CD4-positive, alpha-beta T cell treated with Interleukin-15 for 1 hour (primary cell): ENCODE data around the gene CAPZB.
A peak's percentile ranks its signal among the peaks of the same experiment; 100 is the strongest.

Source experiments
- DNase-seq: peaks from one replicate; pipeline ENCODE4 v3.0.0-alpha.2; 2020

The CAPZB gene

DNA sequence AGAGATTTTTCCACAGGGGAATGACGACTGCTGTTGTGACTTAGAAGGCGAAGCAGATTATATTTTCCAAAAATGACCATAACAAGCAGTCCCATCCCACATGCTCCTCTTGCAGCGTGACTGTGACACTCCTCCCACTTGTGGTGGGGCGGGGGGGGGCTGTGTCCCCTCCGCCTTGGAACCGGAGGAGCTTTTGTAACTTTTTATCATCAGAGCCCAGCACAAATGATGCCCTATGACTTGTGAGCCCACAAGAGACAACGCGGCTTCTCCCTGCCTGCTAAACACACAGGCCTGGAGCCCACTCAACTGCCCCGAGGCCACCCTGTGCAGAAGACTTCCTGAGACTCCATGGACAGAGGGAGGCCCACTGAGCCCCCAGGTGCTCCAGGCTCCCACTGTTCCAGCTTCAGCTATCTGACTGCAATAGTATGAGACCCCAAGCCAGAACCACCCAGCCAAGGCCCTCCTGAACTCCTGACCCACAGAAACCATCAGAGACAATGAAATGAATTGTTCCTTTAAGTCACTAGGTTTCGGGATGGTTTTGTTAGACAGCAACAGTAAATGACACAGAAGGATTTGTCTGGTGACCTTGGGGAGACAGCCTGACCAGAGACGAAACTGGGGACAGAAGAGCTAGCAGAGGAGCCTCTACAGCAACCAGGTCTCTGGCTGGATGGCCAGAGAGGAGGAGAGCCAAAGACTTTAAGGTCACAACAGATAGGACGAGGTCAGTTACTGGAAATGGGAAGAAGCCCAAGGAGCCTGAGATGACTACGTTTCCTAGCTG lies 58.8 kb downstream of the CAPZB start:
- no peak for DNase-seq

DNA sequence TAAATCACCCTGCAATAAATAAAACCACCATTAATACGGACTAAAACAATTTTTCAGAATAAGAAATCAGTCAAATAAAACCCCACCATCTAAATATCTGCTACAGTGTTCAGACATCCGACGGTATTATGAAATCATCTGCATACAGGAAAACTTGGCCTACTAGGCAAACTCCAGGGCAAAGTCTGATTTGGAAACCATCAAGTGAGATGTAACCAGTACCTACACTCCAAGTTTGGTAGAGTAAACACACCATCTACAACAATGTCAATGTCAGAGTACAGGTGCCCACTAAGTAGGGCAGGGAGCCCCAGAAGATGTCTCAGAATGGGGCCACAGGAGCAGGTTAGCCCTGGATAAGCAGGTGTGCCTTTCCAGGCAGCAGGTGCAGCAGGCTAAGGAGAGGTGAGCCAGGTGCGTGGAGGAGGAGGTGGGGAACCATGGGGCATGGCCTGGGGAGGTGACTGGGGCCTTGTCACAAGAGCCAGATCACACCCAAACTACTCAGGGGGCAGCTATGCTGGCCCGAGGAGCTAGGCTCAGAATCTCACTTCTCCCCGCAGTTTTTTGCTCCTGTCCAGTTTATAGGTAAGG lies 59.6 kb downstream of the CAPZB start:
- no peak for DNase-seq

DNA sequence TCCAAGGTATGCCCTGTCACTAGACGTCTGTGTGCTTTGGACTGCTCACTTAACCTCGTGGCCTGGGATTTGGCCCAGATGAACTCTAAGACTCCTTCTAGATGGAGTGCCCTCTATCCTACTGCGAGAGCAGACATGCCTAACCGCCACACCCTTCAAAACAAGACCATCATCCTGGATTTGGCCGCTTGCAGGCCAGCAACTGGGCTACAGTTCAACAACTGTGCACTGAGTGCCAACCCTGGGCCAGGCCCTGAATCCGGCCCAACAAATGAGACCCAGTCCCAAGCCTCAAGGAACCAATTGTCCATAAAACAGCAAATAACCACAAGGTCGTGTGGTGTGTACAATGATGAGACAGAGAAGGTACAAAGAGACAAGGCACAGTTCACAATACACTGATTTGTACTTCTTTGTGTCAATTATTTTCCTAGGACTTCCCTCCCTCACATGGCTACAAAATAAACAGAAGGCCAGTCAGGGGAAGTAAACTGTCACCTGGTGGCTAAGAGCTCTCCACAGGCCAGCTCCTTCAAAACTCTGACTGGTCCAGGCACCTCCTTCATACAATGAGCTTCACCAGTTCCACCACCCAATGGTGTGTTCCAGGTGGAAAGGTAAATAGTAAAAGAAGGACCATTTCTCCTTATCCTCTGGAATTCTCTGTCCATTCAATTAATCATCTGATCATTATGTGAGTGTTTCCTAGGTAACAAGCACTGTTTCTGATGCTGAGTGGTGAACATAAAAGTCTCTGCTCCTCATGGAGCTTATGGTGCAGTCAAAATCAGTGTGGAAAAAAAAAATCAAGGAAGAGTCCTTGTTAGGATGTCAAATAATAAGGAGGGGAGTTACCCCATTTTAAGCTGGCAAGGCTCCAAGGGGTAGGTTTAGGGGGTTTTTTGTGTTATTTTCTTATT lies 60.4 kb downstream of the CAPZB start:
- DNase-seq: no peak

DNA sequence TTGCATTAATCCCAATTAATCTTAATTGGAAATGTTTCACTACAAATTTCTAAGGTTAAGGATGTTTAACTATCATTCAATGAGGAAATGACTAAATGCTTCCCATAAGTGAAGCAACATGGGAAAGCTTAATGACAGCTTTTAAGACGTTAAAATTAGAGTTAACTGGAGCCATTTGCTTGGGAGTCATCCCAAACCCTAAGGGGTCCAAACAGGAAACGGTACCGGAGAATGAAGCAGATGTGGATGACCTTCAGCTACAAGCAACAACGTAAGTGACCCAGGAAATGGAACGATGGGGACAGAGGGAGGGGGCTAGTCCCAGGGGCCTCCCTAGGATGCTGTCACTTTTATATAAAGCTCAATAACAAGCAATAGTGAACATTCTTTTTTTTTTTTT lies 62.2 kb downstream of the CAPZB start:
- DNase-seq: no peak

DNA sequence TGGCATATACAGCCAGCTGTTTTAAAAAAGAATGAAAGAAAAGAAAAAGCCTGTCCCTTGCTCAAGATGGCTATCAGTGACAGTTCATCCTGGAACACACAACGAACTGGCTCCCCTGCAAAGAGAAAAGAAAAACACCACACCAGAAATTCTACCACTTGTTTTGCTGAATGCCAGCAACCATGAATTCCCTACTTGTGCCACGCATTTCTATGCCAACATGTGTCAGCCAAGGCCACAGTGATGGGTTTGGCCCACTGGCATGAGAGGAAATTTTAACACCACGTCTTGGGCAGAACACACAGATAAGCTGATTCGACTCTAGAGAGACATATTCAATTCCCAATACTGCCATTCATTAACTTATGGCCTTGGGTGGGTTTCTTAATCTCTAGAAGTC lies 64.0 kb downstream of the CAPZB start:
- no peak for DNase-seq

DNA sequence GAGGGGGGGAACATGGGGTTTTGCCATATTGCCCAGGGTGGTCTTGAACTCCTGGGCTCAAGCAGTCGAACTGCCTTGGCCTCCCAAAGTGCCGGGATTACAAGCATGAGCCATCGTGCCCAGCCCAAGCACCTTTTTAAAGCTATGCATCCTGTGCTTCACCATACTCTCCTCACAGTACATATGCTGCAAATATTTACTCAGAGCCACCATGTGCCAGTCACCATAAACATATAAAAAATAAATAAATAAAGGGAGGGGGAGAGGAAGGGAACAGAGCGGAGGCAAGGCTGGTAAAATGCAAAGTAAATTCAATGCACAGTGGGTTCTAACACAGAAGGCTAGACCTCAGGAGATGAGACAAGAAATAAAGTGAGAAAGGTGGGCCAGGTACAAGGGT lies 64.7 kb downstream of the CAPZB start:
- no peak for DNase-seq

DNA sequence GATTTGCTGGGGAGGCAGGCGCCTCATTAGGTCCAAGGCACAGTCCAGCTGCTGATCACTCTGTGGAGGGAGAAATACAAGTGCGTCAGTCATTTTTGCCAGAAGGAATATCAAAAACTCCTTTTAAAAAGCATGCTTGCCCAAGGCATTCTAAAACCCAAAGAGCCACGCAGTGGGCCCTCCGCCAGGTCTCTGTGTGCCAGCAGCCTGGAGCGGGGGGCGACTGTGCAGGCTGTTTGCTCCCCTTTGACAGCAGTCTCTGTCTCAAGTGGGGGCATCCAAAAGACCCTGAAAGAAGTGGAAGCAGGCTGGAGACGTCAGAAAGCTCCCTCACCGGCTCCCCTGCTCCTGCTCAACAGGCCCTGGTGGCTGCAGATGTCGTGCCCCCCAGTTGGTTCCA lies 65.6 kb downstream of the CAPZB start:
- DNase-seq: no peak

DNA sequence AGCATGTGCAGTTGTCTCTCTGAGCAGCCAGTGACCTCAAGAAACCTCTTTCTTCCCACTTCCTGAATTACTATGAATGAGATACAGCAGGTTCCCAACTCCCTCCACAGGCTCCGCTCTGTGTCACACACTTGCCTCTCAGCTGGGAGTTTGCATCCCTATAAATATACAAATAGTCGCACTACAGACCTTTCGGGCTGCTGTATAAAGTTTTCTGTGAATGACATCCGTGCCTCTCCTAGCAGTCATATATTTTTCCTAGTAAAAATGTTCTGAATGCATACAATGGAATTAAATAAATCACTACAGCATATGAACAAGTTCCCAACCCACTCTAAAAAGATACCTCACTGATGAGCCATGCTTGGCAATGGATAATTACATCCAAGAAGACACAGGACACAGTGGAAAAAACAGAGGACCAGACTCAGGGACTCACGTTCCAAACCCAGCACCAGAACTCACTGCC lies 66.8 kb downstream of the CAPZB start:
- DNase-seq: no peak

DNA sequence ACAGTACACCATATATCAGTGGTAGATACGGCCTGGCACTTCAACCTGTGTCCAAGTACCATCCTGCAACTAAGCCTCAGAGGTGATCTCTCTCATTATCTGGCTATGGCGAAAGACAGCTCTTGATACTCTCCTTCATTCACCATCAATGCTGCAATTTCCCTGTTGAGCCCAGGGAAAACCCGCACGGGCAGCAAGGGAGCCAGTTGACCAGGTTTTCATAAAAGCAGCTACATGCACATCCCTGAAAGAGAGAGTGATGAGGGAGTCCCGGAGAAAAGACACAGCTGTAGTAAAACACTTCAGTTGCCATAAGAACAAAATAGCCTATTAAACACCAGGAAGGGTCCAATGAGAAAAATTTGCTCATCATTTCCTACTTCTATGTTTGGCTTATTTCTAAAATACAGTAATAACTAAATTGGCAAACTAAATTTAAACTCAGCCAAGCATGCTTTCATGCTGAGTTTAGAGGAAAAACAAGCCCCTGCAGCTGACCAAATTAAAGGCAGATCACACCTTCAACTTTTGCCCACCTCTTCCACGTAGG lies 68.3 kb downstream of the CAPZB start:
- no peak for DNase-seq

DNA sequence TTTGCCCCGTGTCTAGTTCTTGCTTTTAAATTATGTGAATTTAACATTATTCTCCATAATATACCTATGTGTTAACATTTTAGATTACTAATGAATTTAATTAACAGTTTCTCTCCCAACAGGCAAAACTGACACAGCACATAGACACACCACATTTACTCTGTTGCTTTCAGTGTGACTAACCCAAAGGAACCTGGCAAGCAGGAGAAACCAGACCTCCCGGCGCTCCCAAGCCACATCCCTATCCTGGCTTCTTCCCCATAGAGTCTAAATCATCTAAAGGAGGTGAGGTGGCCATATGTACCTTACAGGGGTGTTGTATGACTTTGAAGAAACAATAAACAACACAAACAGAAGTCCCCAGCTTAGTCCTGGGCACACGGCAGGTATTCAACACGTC lies 69.2 kb downstream of the CAPZB start:
- DNase-seq: no peak

DNA sequence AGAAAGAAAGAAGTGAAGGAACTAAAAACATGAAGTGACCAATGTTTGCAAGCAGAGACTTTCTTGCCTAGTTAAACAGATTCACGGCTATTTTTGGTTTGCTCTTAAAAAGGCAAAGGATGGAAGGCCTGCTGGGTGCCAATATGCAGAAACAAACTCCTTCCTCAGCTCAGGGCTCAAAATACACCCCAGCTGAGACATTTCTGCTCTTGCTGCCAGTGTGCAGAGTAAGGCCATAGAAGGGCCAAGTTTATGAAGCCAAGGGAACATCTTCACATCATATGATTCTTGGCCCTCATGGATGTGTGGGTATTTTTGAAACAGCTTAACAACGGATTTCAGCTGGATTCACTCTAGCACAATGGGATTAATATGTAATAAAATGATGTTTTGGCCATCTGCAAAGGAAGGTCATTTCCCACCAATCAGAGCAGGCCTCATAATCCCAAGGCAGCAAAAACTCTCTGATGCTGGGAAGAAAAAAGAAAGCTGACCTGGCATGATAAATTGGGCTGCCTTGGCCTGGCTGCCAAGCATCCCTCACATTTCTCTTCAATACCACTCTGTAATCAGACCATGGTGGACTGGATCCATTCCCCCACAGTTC lies 70.7 kb downstream of the CAPZB start:
- no peak for DNase-seq

DNA sequence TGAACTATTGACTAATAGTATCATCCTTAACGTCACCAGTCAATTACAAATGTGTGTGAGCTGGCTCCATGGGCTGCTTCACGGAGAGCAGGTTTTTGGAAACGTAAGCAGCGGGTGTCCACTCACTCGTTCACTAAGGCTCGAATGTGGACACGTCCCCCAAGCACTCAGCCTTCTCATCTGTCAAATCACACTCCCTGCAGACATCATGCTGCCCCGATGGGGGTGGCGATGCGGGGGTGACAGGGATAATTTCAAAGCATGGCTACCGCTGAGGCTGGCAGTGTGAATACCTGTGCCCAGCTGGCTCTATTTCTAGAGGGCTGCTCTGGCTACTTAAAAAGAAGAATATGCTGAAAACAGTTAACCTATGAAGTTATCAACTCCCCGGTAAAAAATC lies 71.3 kb downstream of the CAPZB start:
- DNase-seq: no peak

DNA sequence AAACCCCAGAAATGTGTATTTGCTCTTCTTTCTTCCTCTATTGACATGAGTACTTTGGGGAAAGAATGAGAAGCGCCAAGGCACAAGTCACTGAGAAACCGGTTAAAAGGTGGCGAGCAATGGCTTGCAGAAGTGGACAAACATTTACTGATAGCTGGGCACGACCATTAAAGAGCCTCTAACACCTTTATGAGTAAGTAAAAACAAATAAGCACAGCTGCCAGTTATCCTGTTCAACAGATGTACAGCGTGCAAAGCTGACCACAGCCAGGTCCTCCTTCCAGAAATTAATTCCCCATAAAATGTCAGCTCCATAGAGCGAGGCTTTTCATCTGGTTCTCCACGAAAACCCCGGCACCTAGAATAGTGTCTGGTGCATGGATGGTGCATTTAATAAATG lies 72.7 kb downstream of the CAPZB start:
- DNase-seq: no peak

DNA sequence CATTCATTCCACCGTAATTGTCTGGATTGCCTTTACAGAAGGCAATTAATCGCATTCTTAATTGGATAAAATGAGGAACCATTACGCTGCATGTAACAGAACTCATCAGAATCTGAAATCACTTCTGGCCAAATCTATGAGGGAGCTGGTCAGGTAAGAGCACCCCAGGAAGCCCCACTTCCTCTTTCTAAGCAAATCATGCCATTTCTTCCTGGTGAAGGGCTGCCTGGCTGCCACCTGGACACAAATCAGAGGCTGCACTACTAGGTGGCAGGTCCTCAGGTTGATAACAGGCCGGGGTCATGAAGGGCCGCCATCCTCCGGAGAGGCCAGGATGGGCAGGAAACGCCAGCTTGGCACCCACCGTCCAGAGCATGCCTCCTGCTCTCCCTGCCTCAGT lies 73.7 kb downstream of the CAPZB start:
- peak; percentile 32 for DNase-seq

DNA sequence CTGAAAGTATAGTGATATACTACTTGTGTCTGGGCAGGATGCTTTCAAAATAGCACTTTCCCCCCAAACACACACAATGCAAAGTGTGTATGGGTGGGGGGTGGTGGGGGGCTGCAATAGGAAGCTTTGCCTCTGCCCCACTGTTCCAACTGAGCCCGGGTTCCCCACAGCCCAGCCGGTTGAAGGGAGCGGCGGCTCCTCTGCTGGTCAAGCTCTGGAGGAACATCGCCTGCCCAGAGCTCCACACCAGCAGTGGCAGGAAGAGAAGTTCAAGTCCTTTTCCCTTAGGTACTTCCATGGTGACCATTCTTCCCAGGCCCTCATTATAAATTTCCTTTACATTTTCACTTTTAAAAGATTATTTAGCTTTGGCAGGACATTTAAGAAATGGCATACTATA lies 74.9 kb downstream of the CAPZB start:
- DNase-seq: no peak

DNA sequence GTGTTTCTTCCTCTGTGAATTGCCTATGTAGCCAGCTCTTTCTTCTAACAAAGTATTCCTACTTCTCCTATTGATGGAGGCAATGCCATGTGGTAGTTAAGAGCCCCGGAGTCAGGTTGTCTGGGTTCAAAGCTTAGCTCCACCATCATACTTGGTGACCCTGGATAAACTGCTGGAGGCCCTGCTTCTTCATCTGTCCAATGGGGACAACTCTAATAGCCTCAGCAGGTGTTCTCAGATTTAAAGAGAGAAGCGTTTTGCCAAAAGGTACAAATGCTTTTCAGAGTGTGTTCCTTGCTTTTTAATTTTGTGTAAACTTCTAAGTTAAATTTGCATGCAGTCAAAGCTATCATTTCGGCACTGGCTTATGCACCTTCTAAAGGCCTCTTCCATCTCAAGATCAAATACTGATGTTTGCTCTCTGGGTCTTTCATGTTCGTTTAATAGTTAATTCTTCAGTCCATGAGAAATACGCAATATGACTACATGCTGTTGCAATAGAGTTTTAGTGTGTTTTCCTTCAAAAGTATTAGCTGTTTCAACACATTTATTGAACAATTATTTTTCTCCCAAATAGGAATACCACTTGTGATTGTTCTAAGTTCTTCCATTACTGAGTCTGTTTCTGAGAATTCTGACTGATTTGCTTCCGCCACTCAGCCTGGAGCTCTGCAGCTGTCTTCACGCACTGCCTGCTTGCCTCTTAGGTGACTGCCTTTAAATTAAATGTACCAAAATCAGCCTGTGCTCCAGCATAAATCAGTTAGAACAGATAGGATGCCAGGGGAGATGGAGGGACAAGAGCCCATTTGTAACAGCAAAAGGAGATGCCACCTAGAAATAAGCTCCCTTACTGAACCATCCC lies 75.6 kb downstream of the CAPZB start:
- no peak for DNase-seq

DNA sequence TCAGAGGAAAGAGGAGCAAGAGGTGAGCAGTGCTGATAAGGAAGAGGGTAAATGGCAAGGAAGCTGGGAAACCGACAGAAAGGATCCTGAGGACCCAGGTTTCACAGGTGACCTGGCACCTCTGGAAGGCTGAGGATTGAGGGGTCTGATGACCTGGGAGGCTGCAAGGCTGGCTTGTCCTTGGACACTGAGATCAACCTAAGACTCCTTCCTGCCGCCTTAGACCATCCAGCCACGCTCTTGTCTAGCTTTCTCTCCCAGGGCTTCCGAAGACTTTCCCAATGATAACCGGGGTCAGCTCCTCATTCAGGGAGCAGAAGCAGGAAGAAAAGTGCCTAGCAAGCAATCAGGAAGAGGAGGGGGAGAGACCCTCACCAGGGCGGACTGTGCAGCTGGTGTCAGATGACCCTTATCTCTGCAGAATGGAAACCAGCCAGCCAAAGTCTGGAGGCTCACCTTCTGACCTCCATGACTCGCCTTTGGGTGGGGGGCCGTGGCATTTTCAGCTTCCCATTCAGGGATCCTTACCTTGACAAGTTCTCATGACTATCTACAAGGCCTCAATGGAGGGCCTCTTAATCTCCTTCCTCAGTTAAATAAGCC lies 77.7 kb downstream of the CAPZB start:
- no peak for DNase-seq

DNA sequence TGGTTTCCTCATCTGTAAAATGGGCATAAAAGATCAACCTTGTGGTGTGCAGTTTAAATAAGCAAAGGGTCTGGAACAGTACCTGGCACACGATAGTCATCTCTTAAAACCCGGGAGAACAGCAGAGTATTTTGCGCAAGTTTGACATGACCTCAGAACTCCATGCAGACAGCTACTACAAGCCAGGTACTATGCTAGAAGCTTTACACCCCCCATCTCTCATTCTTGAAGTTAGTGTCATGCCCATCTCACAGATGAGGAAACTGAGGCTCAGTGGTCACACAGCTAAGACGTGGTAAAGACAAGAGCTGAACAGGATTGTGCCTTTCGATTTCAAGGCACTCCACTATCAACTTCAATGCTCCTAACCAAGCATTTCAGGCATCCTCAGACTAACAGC lies 78.7 kb downstream of the CAPZB start:
- no peak for DNase-seq

DNA sequence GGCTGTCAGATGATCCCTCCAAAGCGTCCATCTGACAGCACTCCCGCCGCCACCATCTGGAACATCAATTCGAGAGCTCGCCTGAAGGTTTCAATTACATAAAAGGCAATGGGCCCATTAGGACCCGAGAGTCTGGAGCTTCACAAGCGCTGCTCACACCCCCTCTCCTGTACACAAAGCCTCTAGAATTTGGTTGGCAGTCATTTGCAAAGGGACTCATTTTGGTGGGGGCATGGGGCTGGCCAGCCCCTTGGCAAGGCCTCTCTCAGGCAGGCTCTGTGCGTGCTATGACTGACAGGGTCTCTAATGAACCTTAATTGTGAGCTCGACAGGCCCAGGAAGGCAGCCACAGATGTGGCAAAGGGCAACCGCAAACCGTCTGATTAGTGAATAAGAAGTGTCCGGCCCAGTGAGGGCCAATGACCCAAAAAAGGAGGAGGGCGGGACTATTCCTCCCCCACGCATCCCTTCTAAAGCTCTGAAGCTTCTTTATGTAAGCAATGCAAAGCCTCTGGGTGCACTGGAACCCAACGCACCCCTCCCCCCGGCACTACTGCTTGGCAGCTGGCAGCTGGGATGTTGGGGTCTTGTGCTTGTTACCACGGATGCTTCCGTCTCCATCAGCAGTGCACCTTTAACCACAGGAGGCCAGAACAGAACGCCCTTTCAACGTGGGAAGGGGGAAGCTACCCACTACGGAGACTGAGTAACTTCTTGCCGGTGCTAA lies 79.4 kb downstream of the CAPZB start:
- peak; percentile 21 for DNase-seq

DNA sequence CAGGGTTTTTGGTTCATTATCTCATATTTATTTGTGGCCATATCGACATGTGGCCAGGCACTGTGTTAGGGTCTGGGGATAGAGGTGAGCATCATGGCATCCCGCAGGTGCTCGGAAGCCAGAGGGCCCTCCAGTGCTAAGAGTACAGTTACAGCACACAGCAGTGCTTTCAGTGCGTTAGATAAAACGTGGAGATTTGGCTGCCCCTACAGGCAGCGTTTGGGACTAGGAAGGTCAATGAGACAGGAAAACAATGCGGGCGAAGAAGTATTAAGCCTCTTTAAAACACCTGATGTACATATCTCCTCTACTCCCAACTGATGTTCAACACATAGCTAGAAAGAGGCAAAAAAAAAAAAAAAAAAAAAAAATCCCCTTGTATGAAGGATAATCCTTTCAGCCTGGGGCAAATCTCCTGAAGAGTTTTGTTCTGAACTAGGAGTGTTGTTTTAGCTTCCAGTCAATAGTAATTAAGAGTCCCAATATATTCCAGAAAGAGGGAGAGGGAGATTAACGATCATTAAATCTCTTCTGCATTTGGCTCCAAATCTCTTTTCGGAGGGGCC lies 80.1 kb downstream of the CAPZB start:
- no peak for DNase-seq
